Progenitor cell of endocrine pancreas (in vitro differentiated cells): ENCODE results near the gene EEF2KMT. TPM values are rescaled to one million over a fixed set of nuclear protein-coding genes. Genes with fewer than 3 reads are reported as not detected.
A peak's percentile ranks its signal among the peaks of the same experiment; 100 is the strongest.
"Not testable (repeated sequence)": the region's sequence is repeated elsewhere in the genome, so short reads cannot be mapped to it uniquely, and the experiment has no call there.

ENCODE experiments used
- DNase-seq: peaks from one replicate; pipeline ENCODE4 v3.0.0; 2021; ENCODE audit warnings: low spot score; ENCODE audit not compliant: unreplicated experiment
- H3K27ac Mint-ChIP-seq: 2 replicates; pipeline ENCODE4 v1.8.0; 2021; ENCODE audit warnings: mild to moderate bottlenecking, moderate library complexity, mixed read lengths
- H3K27me3 Mint-ChIP-seq: 2 replicates; pipeline ENCODE4 v1.8.0; 2021; ENCODE audit warnings: mixed read lengths
- H3K36me3 Mint-ChIP-seq: 2 replicates; pipeline ENCODE4 v1.8.0; 2022; ENCODE audit warnings: mixed read lengths; ENCODE audit not compliant: insufficient read depth
- H3K4me1 Mint-ChIP-seq: 2 replicates; pipeline ENCODE4 v1.8.0; 2021; ENCODE audit warnings: low read depth, mixed read lengths
- H3K4me3 Mint-ChIP-seq: 2 replicates; pipeline ENCODE4 v1.8.0; 2021; ENCODE audit warnings: low read depth, mild to moderate bottlenecking, moderate library complexity, mixed read lengths
- H3K9me3 Mint-ChIP-seq: 2 replicates; pipeline ENCODE4 v1.8.0; 2021; ENCODE audit warnings: low read depth, mixed read lengths
- long read RNA-seq: library from polyadenylated mRNA; unstranded; transcript quantifications from one replicate; pipeline ENCODE4 v2.0.0, GENCODE V29; 2020
- total RNA-seq: library from RNA; stranded (reverse); gene quantifications from 2 replicates; pipeline ENCODE4 v1.2.1, GENCODE V29; 2021
- TF ChIP-seq, protein P1 (sequence below): fragments of 200-600 bp; sonication (generic); IDR thresholded peaks from one replicate; pipeline ENCODE4 v1.5.0; 2021; ENCODE audit warnings: antibody characterized with exemption, mild to moderate bottlenecking; ENCODE audit not compliant: unreplicated experiment

Gene EEF2KMT, protein sequence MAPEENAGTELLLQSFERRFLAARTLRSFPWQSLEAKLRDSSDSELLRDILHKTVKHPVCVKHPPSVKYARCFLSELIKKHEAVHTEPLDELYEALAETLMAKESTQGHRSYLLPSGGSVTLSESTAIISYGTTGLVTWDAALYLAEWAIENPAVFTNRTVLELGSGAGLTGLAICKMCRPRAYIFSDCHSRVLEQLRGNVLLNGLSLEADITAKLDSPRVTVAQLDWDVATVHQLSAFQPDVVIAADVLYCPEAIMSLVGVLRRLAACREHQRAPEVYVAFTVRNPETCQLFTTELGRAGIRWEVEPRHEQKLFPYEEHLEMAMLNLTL
- 11.2 and 13.7 TPM in 2 replicates for total RNA-seq
- long read RNA-seq, transcript EEF2KMT-201 (8 exons, 2,390 nt) = major isoform, 13 of 31 reads
- long read RNA-seq, partial matches to known transcripts = 1 of 31 reads
- long read RNA-seq, other reads (novel, unspliced or antisense) = 10 of 31 reads

DNA sequence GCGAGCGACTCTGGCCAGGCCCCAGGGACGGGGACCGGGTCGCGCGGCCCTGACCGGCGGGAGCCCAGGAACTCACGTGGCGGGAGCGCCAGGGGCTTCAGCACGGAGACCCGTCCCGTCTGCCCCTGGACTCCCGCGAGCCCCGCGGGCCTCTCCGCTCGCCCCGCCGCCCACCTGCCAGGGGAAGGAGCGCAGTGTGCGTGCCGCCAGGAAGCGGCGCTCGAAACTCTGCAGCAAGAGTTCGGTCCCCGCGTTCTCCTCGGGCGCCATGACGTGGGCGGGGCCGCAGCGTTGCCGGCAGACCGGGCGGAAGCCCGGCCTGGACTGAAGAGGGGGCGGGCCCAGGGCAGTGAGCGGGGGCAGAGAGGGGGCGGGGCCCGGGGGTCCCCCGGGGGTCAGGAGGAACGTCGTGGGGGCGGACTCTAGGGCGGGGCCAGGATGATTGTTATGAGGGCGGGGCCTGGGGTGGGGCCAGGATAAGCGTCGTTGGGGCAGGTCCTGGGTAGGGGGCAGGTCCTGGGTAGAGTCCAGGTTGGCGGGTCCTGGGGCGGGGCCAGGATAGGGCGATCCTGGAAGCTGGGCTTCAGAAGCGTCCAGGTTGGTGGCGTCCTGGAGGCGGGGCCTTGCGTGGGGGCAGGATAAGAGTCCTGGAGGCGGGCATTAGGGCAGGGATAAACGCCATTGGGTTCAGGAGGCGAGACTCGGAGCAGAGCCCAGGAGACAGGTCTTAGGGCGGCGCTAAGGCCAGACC, at the start of gene EEF2KMT:
TSS of gene EEF2KMT (minus strand) at position 326 of the 751 bp plus-strand sequence. CDS start at position 270, 56 bp downstream.
- not testable (repeated sequence) for H3K36me3 Mint-ChIP-seq, H3K4me1 Mint-ChIP-seq, H3K27me3 Mint-ChIP-seq, H3K9me3 Mint-ChIP-seq
- H3K4me3 Mint-ChIP-seq = peak within 1 kb of the TSS; percentile 87
- peak within 1 kb of the TSS; percentile 96 for H3K27ac Mint-ChIP-seq
- peak; percentile 97 for DNase-seq

DNA sequence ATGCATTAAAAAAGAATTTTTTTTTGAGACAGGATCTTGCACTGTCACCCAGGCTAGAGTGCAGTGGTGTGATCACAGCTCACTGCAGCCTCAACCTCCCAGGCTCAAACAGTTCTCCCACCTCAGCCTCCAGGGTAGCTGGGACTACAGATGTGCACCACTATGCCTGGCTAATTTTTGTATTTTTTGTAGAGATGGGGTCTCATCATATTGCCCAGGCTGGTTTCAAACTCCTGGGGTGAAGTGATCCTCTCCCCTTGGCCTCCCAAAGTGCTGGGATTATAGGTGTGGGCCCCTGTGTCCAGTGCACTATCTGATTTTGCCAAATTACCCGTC, 47.0 kb upstream of the EEF2KMT start:
- DNase-seq, H3K36me3 Mint-ChIP-seq, H3K4me1 Mint-ChIP-seq, H3K27ac Mint-ChIP-seq, H3K9me3 Mint-ChIP-seq, H3K4me3 Mint-ChIP-seq, H3K27me3 Mint-ChIP-seq: not testable (repeated sequence)

DNA sequence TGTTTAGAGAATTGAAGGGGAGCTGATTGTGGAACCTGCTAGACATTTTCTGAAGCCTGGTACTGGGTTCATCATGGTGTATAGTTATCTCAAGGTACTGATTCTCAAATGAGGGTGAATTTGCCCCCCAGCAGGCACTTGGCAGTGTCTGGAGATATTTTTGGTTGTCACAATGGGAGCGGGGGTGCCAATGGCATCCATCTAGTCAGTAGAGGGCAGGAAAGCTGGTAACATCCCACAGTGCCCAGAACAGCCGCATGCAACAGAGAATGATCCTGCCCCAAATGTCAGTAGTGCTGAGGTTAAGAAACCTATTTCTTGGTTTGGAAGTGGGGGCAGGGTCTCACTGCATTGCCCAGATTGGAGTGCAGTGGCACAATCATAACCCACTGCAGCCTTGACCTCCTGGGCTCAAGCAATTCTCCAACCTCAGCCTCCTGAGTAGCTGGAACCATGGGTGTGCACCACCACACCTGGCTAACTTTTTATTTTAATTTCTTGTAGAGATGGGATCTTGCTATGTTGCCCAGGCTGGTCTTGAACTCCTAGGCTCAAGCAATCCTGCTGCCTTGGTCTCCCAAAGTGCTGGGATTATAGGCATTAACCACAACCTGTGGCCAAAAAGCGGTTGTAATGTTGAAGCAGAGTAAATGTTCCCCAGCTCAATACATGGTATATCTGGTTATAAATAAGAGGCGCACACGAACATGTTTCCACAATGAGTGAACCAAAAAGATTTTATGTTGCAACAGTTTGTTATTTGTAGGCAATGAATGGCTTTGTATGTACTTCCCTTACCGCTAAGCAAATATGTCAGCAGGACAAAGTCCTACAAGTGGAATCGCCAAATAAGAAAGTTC, 46.4 kb upstream of the EEF2KMT start:
- DNase-seq = no peak
- Mint-ChIP-seq H3K36me3 (no peaks in the 10 kb centered on the region), H3K27me3 (peaks cover 9% of the 10 kb centered on the region), H3K9me3 (no peaks in the 10 kb centered on the region), H3K4me1 (no peaks in the 10 kb centered on the region), H3K27ac (no peak overlapping the region), H3K4me3 (no peak overlapping the region)
- TF ChIP-seq, protein P1, sequence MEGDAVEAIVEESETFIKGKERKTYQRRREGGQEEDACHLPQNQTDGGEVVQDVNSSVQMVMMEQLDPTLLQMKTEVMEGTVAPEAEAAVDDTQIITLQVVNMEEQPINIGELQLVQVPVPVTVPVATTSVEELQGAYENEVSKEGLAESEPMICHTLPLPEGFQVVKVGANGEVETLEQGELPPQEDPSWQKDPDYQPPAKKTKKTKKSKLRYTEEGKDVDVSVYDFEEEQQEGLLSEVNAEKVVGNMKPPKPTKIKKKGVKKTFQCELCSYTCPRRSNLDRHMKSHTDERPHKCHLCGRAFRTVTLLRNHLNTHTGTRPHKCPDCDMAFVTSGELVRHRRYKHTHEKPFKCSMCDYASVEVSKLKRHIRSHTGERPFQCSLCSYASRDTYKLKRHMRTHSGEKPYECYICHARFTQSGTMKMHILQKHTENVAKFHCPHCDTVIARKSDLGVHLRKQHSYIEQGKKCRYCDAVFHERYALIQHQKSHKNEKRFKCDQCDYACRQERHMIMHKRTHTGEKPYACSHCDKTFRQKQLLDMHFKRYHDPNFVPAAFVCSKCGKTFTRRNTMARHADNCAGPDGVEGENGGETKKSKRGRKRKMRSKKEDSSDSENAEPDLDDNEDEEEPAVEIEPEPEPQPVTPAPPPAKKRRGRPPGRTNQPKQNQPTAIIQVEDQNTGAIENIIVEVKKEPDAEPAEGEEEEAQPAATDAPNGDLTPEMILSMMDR = no peak

DNA sequence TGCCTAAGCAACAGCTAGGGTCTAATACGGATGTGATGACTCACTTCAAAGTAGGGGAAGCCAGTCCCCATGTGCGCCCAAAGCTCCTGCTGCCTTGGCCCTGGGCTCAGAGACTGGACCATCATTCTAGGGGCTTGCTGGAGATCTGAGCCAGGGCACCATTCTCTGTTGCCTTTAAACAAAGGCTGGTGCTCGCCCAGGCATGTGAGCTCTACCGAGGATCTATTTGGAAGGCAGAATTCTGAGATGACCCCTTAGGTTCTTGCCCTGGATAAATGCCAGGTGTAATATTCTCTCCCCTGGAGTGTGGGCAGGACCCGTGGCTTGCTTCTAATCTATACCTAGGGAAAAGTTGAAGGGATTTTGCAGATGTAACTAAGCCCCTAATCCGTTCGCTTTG, 42.6 kb upstream of the EEF2KMT start:
- not testable (repeated sequence) for H3K27ac Mint-ChIP-seq, DNase-seq, H3K36me3 Mint-ChIP-seq

DNA sequence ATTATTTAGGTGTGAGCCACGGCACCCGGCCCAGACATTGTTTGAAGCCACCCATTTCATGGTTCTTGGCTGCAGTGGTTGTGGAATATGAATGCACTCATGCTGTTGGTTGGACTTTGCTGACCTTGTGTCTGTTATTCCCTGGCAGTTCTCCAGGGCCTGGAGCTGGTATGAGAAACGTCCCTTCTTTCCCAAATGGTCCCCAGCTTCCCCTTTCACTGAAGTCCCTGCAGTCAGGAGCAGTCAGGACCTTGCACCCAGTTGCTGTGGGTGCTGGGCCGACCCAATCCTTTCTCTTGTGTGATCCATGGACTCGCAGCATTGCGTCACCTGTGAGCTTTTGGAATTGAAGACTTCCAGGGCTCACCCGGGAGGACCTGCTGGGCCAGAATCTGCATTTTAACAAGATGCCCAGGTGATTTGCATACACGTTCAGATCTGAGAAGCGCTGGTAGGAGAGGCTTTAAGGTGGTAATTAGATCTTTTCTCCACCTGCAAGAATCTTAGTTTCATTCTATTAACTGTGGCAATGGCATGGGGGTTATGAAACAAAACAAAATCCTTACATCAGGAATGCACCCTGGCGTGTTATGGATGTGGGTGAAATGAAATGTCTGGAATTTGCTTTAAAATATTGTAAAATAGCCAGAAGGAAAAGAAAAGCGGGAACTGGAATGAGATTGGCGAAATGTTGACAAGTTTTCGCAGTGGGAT, 37.3 kb upstream of the EEF2KMT start:
- H3K36me3 Mint-ChIP-seq, H3K9me3 Mint-ChIP-seq, H3K4me1 Mint-ChIP-seq, H3K27ac Mint-ChIP-seq, H3K4me3 Mint-ChIP-seq, DNase-seq: not testable (repeated sequence)
- H3K27me3 Mint-ChIP-seq = peaks cover 26% of the 10 kb centered on the region

More for the DNA sequence above, 42.6 kb upstream of the EEF2KMT start:
- peaks cover 15% of the 10 kb centered on the region for H3K27me3 Mint-ChIP-seq
- H3K4me3 Mint-ChIP-seq, H3K4me1 Mint-ChIP-seq, H3K9me3 Mint-ChIP-seq: not testable (repeated sequence)

DNA sequence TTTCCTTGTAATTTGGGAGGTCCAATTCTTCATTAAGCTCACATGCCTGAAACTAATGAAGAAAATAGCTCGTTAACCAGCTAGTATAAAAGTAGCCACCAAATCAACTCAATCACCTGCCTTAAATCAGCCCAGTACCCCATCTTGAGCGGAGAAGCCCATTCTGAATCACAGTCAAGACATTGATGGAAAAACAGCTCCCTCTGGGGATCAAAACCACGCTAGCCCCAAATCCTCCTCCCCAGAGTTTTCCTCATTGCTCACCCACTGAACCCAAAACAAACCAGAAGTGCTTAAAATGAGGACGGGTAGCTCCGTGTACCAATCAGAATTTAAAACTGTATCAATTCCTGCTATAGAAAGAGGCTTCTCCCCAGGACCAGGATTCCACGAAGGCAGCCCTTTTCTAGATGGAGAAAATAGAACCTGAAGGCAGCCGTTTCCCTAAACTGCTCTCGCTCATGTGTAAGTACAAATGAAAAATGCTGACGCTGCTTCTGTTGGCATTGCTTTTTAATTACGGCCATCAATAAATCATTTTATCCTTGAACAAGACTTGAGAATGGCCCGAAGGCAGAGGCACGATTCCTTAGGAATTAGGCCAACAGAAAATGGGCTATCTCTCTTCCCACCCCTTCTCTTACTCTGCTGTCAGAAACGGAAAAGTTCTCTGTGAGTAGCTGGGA, 35.5 kb upstream of the EEF2KMT start:
- not testable (repeated sequence) for H3K27ac Mint-ChIP-seq, H3K4me3 Mint-ChIP-seq, H3K4me1 Mint-ChIP-seq, DNase-seq, H3K36me3 Mint-ChIP-seq, H3K9me3 Mint-ChIP-seq
- H3K27me3 Mint-ChIP-seq = peaks cover 23% of the 10 kb centered on the region

DNA sequence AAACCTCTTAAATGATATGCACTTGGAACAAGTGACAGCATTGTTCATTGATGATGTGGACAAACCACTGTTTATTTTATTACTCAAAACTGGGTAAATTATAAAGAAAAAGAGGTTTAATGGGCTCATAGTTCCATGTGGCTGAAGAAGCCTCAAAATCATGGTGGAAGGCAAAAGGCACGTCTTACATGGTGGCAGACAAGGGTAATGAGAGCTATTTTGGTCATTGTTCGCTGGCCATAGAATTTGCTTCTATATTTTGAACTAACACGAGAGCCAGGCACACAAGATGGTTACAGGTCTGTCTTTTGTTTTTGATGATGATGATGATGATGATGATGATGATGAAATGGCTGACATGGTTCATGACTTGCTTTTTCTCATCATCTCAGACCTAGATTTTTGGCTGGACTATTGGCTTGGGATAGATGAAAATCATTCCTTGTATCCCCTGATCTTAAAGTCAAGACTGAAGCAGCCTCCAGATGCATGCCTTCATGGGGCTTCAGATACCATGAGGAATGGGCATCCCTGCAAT, 33.9 kb upstream of the EEF2KMT start:
- H3K27ac Mint-ChIP-seq, H3K9me3 Mint-ChIP-seq, DNase-seq, H3K4me1 Mint-ChIP-seq, H3K4me3 Mint-ChIP-seq, H3K36me3 Mint-ChIP-seq: not testable (repeated sequence)
- peaks cover 21% of the 10 kb centered on the region for H3K27me3 Mint-ChIP-seq

DNA sequence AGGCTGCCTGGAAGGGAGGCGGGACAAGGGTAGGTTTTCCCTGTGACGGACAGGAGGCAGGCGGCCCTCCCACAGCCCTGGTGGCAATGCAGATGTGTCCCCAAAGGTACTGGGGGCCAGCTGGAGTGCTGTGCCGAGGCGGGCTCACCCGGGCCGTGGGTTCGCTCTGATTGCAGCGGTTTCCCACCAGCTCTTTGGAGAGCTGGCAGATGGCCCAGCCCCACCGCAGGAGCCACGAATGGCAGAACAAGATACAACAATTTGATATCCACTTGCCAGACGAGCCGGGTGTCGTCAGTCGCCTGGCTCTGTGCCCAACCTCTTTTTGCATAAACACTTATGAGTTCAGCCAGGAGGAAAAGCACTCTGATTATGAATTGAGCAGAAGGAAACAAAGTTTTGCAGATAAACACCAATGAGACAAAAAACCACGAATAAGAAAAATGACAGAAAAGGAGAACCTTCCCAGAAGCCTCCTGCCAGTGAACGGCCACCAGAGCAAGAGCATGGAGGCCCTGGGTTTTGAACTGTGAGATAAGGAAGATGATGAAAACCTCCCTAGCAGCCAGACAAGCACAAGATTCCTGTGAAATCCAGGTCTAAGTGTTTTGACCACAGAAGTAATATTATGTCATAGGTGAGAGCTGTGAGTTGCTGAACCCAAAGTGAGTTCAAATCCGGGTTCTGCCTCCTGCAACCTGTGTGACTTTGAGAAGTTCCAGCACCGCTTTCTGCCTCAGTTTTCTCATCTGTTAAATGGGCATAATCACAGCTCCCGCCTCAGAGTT, 19.9 kb upstream of the EEF2KMT start:
- not testable (repeated sequence) for DNase-seq, H3K27ac Mint-ChIP-seq, H3K9me3 Mint-ChIP-seq, H3K36me3 Mint-ChIP-seq, H3K4me1 Mint-ChIP-seq, H3K4me3 Mint-ChIP-seq, H3K27me3 Mint-ChIP-seq

DNA sequence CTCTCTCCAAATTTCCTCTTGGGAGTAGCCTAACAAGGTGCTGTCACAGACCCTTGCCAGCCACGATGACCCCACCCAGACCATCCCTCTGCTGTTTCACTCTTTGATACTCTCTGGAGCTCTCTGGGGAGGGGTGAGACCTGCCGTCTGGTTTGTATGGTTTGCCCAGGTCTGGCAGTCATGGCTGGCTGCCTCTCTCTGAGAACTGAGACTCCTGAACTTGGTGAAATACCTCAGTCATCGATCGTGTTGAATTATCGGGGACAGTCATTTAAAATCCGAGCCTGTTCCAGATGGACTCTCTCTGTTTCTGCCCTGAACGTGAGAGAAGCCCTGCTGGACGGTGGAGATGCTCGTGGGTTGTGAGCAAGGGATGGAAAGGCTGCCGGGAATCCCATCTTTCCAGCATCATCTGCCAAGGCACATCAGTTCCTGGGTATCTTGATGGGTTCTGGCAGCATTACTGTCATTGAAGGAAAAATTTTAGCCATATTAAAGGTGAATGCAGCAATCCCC, 19.2 kb upstream of the EEF2KMT start:
- H3K4me1 Mint-ChIP-seq, H3K27me3 Mint-ChIP-seq, H3K4me3 Mint-ChIP-seq, DNase-seq, H3K27ac Mint-ChIP-seq, H3K9me3 Mint-ChIP-seq, H3K36me3 Mint-ChIP-seq: not testable (repeated sequence)

DNA sequence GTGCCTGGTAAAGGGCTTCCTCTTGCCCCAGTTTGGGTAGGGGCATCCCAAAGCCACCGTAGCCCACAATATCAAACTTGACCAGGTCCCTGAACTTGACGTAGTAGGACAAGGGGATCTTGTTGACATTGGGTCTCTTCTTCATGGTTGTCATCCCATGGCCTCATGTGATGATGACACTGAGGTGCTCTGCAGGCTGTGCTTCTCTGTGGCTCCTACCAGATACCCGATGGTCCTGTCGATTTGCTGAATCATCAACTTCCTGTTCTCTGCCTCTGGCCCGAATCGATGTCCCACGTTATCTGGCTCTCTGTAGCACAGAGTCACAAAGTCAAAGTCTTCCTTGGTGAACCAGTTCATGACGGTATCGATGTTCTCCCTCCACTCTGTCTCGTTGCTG, 13.3 kb upstream of the EEF2KMT start:
- H3K27ac Mint-ChIP-seq, H3K36me3 Mint-ChIP-seq, H3K27me3 Mint-ChIP-seq, DNase-seq, H3K4me1 Mint-ChIP-seq, H3K9me3 Mint-ChIP-seq, H3K4me3 Mint-ChIP-seq: not testable (repeated sequence)
